Adrenal gland (tissue), 12 donors: ENCODE measurements around the gene GPS1. TPM values are rescaled to one million over a fixed set of nuclear protein-coding genes. Genes with fewer than 3 reads are reported as not detected.

Experiments used
- DNase-seq, 7 donors: peaks; one replicate each; pipeline ENCODE4 v3.0.0-alpha.2; 2019 to 2020
- H3K27ac ChIP-seq, 5 donors: fragments of 200-600 bp; sonication (generic) in 4 of 5; 1 replicate in 3 of 5; 2 replicates in 2 of 5; pipeline versions ENCODE4 v1.5.1 to v1.8.0; 2016 to 2020; ENCODE audit warnings: mild to moderate bottlenecking in 1 of 5
- H3K27me3 ChIP-seq: fragments of 200-600 bp; 2 replicates; pipeline ENCODE4 v1.8.0; 2021
- H3K36me3 ChIP-seq, 2 donors: fragments of 200-600 bp; replicated peaks in 1 of 2; 1 replicate in 1 of 2; 2 replicates in 1 of 2; pipeline versions ENCODE4 v1.5.1 to v1.8.0; 2018 to 2022
- H3K4me1 ChIP-seq, 2 donors: fragments of 200-600 bp; replicated peaks in 1 of 2; 1 replicate in 1 of 2; 2 replicates in 1 of 2; pipeline versions ENCODE4 v1.5.1 to v1.8.0; 2018 to 2021
- H3K4me3 ChIP-seq, 4 donors: fragments of 200-600 bp; sonication (generic) in 3 of 4; one replicate each; pipeline ENCODE4 v1.5.1; 2016 to 2018
- H3K9me3 ChIP-seq, 3 donors: fragments of 200-600 bp; sonication (generic) in 1 of 3; replicated peaks in 1 of 3; 1 replicate in 2 of 3; 2 replicates in 1 of 3; pipeline versions ENCODE4 v1.5.1 to v1.8.0; 2016 to 2021
- CTCF ChIP-seq, 6 experiments: fragments of 450-650 bp in 4 of 6; fragments of 200-600 bp in 2 of 6; sonication (generic) in 1 of 6; IDR thresholded peaks; 1 replicate in 5 of 6; 2 replicates in 1 of 6; pipeline versions ENCODE4 v1.5.1 to v1.8.0; 2016 to 2021; ENCODE audit warnings: antibody characterized with exemption in 6 of 6, mild to moderate bottlenecking in 2 of 6, moderate library complexity in 1 of 6
- POLR2A ChIP-seq, 2 donors: fragments of 450-650 bp; IDR thresholded peaks; one replicate each; pipeline ENCODE4 v1.6.1; 2017; ENCODE audit warnings: antibody characterized with exemption in 2 of 2, mild to moderate bottlenecking in 2 of 2, moderate library complexity in 1 of 2
- WGBS, 4 donors: extraction: QIAGEN DNeasy Blood & Tissue Kit in 2 of 4; methylation state at CpG; one replicate each; pipeline versions ENCODE4 v1.1.5 to v1.1.7; 2013 to 2017; 5-methylcytosine and 5-hydroxymethylcytosine counted together
- intact Hi-C, 2 donors: fragments of 100-400 bp; cut with DNase I; formaldehyde crosslinking; loops; one replicate each; pipeline versions ENCODE4 v1.14.1 to v1.15.0; 2022 to 2023
- polyA plus RNA-seq, 3 donors: library from polyadenylated mRNA; stranded (reverse); fragments of 200-250 nt in 2 of 3; fragments of 350-450 nt in 1 of 3; fragmentation: Illumina TruSeq in 1 of 3; extraction: RNeasy Lipid Tissue Mini Kit (QIAGEN cat#74804) in 1 of 3; gene quantifications; one replicate each; pipeline ENCODE4 v1.2.3, GENCODE V29; 2013 to 2014
- total RNA-seq, 9 donors: library from RNA; depleted of rRNA in 4 of 9; stranded (reverse); fragments of >200 nt in 4 of 9; fragments of 120-200 nt in 1 of 9; fragmentation: NEBNext Ultra II Directional in 1 of 9; extraction: Animal tissue kit (Norgen Biotek cat#: 25700) in 1 of 9; gene quantifications; one replicate each; pipeline versions ENCODE4 v1.1.0 to v1.2.4, GENCODE V29; 2013 to 2023
- donor health status: healthy with polysubstance abuse.
- donor health status: Bipolar disorder and iron deficiency.
- donor health status: DM: yes; HTN: yes; CAD: no.
- donor health status: DM: no; HTN: no; CAD: no.
- donor health status: DM: no; HTN: no; CAD: no.
- donor health status: DM: yes; HTN: yes; CAD: no.

GPS1 gene
- total and polyA plus RNA-seq, 12 donors, result 37.4 to 305 (median 113) TPM

GRCh38 chr17:82045936-82046484 lies 5.7 kb upstream of the GPS1 start:
- no peaks in the 10 kb centered on the region for H3K27me3 ChIP-seq
- 78 to 86% (median 79%) methylated on average over 10 to 14 of the region's 14 CpGs for WGBS, 4 donors
- intact Hi-C loops, result no loop called here

GRCh38 chr17:82046903-82047302 lies 4.8 kb upstream of the GPS1 start:
- WGBS, 4 donors, result 91 to 94% (median 93%) methylated on average over 20 to 21 of the region's 21 CpGs
- H3K4me3 ChIP-seq, result no peak overlapping the region
- TF ChIP-seq POLR2A (IDR thresholded peaks at IDR 0.05) (no peak), CTCF (IDR thresholded peaks at IDR 0.05) (no peak)
- peaks cover 7 to 8% of the 10 kb centered on the region in 2 donors for H3K4me1 ChIP-seq
- H3K9me3 ChIP-seq, result no peaks in the 10 kb centered on the region
- H3K27ac ChIP-seq, result no peak overlapping the region
- no peaks in the 10 kb centered on the region for H3K27me3 ChIP-seq
- intact Hi-C loops, result no loop called here
- peaks cover 0 to 31% of the 10 kb centered on the region in 2 donors for H3K36me3 ChIP-seq
- DNase-seq, result no peak

More at GRCh38 chr17:82045936-82046484, 5.7 kb upstream of the GPS1 start:
- DNase-seq, result no peak
- Histone ChIP-seq H3K9me3 (no peaks in the 10 kb centered on the region), H3K36me3 (peaks cover 0 to 31% of the 10 kb centered on the region in 2 donors), H3K4me1 (peaks cover 7% of the 10 kb centered on the region in 2 donors), H3K27ac (no peak overlapping the region), H3K4me3 (no peak overlapping the region)
- TF ChIP-seq POLR2A (IDR thresholded peaks at IDR 0.05) (no peak), CTCF (IDR thresholded peaks at IDR 0.05) (no peak)

- WGBS, 4 donors, result 90 to 96% (median 91%) methylated on average over 19 to 24 of the region's 24 CpGs
- Histone ChIP-seq H3K27me3 (no peaks in the 10 kb centered on the region), H3K27ac (no peak overlapping the region), H3K36me3 (peaks cover 0 to 31% of the 10 kb centered on the region in 2 donors), H3K9me3 (no peaks in the 10 kb centered on the region), H3K4me1 (peaks cover 8 to 9% of the 10 kb centered on the region in 2 donors), H3K4me3 (no peak overlapping the region)
- no peak for DNase-seq
- TF ChIP-seq POLR2A (IDR thresholded peaks at IDR 0.05) (no peak), CTCF (IDR thresholded peaks at IDR 0.05) (no peak)
- intact Hi-C loops, result no loop called here
These were observed 4.3 kb upstream of the GPS1 start for GRCh38 chr17:82047379-82047778.

DNA sequence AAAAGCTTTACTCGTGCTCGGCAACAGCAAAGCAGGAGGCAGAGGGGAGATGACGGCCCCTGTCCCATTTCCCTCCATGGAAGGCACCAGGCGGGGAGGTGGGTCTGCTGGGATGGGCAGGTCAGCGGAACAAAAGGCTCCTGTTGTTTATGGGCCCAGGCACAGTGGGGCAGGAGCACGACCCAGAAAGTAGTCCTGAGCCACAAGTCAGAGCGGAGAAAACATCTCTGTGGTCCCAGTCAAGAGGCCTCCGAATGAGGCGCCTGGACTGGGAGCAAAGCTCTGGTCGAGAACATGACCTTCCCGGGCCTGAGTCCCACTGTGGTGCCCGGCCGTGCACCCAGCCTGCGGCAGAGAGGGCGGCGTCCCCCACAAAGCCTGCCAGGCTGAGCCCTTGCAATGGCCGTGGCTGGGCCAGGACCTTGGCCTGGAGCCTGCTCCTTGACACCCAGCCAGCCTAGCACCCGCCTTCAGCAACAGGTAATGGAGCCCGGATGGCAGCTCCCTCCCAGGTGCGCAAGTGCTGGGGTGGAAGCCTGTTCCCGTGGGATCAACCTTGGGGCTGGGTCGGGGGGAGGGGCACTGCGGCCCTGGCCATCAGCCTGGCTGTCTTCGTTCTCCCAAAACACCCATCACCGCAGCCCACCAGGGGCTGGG lies 3.7 kb upstream of the GPS1 start:
- Histone ChIP-seq H3K27ac (no peak overlapping the region), H3K4me3 (no peak overlapping the region), H3K9me3 (no peaks in the 10 kb centered on the region), H3K27me3 (no peaks in the 10 kb centered on the region), H3K4me1 (peaks cover 15% of the 10 kb centered on the region in 2 donors), H3K36me3 (peaks cover 0 to 31% of the 10 kb centered on the region in 2 donors)
- intact Hi-C loops, result no loop called here
- no peak for TF ChIP-seq POLR2A (IDR thresholded peaks at IDR 0.05)
- TF ChIP-seq CTCF (IDR thresholded peaks at IDR 0.05), result no peak
- 87 to 90% (median 90%) methylated on average over 9 to 25 of the region's 25 CpGs for WGBS, 4 donors
- DNase-seq, result no peak
